ENCODE data around the gene ANGPT4.
"Not testable (repeated sequence)": the region's sequence is repeated elsewhere in the genome, so short reads cannot be mapped to it uniquely, and the experiment has no call there.

ANGPT4 gene

DNA sequence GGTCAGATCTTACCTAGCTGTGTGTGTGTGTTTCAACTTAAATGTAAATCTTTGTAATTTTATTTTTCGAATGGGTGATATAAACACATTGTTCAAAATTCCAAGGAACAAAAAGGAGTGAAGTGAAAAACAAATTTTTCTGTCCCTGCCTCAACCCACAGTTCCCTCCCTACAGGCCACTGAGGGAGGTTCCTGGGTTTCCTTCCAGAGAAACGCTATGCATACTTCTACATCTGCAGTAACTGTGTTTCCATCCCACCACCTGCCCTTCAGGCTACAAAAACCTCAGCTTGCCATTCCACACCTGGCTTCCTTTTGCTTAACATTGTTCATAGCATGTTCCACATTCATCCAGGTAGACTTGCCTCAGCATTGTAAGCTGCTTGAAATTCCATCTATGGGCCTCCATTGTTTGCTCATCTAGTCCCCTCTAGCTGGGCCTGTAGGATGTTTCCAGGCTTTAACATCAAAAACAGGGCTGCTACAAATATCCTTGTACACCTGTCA is 12.0 kb downstream of the ANGPT4 start:
- DNase-seq: no peak

DNA sequence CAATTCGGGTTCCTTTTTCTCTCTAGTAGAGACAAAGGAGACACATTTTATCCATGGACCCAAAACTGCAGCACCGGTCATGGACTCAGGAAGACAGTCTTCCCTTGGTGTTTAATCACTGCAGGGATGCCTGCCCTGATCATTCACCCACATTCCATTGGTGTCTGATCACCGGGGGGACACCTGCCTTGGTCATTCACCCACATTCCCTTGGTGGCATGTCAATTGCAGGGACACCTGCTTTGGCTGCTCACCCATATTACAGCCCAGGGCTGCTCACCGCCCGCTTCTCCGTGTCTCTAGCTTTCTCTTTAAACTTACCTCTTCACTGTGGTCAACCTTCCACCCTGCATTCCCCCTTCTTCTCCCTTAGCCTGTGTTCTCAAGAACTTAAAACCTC is 18.7 kb downstream of the ANGPT4 start:
- DNase-seq: not testable (repeated sequence)

DNA sequence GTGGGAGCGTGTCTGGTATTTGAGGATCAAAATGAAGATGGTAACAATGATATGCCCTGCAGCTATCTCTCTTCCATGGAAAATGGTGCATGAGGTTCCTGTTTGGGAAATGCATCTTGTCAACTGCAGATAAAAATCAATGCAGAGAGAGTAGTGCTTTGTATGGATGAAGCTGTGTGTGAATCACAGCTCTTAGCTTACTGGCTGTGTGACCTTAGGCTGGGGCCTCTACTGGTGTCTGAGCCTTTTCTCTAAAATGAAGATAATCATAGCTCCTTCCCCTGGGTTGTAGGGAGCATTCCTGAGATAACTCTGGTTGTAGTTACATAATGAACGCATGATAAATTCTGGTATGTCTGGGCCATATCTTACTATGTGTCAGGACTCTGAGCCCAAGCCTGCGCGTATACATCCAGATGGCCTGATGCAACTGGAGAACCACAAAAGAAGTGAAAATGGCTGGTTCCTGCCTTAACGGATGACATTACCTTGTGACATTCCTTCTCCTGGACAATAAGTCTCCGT is 19.6 kb downstream of the ANGPT4 start:
- DNase-seq: no peak

GRCh38 chr20:892371-892770 is 23.8 kb downstream of the ANGPT4 start:
- DNase-seq: not testable (repeated sequence)

GRCh38 chr20:891706-892080 is 24.4 kb downstream of the ANGPT4 start:
- DNase-seq: no peak

- DNase-seq: no peak
Measured at GRCh38 chr20:891058-891705, 25.0 kb downstream of the ANGPT4 start.

DNA sequence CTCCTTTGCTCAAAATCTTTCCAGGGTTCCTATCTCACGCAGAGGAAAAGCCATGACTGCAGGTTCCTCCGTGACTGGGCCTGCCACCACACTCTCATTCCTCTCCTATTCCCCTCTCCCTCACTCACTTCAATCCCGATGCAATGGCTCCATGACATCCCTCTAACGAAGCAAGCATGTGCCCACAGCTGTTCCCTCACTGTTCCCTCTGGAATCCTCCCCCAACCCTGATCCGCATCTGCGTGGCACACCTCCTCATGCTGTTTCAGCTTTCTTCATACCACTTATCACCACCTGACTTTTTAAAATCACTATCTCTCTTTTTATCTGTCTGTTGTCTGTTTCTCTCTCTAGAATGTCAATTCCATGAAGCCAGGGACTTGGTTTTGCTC is 25.5 kb downstream of the ANGPT4 start:
- no peak for DNase-seq

- no peak for DNase-seq
Measured at GRCh38 chr20:889932-890463, 26.1 kb downstream of the ANGPT4 start.

DNA sequence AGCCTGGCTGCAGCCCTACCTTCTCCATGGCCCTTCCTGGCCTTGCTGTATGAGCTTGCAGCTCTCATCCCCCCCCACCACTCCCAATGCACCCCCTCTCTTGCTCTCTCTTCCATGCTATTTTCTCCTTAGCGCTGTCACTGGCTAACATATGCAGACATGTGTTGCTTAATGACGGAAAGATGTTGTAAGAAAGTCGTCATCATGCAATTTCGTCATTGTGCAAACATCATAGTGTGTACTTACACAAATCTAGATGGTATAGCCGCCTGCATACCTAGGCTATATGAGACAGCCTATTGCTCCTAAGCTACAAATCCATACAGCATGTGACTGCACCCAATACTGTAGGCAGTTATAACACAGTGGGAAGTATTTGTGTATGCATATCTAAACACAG is 27.0 kb downstream of the ANGPT4 start:
- DNase-seq: no peak

- no peak for DNase-seq
Measured at GRCh38 chr20:888057-888456, 28.1 kb downstream of the ANGPT4 start.

DNA sequence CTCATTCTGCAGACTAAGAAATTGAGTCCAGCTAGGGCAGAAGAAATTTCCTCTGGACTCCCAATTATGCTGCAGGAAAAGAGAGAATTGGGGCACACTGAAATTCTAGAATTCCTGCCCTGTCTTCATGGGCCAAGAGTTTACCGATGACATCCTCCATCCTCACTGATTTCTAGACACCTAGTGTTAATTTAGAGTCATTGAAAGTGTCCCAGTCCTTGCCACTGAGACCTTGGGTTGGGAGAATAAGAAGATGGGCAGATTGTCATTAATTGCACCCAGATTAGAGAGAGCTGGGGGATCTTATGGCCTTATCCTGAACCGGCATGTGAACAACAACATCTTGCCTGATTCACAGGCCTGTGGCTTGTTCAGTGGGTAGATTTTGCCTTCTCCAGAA is 29.0 kb downstream of the ANGPT4 start:
- no peak for DNase-seq

DNA sequence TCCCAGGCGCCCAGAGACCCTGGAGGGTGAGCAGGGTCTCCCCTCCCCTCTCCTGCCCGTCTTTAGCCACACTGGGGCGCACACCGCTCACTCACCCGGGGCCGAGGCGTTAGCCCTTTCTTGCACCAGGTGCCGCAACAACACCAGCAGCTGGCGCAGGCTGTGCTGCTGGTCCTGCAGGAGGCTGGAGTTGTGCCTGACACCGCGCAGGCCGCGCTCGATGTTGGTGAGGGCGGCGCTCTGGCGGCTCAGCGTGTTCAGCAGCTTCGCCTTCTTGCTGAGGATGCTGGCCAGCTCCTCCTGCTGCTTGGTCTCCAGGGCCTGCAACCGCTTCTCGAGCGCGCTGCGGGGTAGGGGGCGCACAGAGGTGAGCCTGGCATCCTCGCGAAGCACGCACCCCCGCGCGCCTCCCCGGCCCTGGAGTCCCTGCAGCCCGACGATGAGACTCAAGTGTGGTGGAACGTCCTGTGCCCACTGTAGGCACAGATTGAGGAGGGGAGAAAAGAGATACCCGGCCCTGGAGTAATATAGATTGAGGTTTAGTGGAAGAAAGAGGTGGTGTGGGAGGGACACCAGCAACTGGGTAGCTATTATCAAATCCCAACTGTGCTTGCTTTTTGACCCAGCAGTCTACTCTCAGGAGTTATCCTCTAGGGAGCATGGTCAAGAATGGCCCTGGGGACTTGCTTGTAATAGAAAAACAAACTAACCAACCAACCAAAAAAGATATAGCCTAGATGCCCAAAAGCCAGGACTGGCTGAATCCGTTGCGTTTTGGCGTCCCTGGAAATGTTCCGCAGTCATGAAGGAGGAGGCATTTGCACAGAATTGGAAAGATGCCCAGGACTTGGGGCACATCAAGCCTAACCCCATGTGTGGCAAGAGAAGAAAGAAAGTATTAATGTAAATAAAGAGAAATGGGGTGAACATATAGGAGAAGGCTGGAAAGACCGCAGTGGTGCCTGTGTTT is 30.9 kb downstream of the ANGPT4 start:
- DNase-seq: no peak

GRCh38 chr20:881783-882144 is 34.4 kb downstream of the ANGPT4 start:
- DNase-seq: no peak

DNA sequence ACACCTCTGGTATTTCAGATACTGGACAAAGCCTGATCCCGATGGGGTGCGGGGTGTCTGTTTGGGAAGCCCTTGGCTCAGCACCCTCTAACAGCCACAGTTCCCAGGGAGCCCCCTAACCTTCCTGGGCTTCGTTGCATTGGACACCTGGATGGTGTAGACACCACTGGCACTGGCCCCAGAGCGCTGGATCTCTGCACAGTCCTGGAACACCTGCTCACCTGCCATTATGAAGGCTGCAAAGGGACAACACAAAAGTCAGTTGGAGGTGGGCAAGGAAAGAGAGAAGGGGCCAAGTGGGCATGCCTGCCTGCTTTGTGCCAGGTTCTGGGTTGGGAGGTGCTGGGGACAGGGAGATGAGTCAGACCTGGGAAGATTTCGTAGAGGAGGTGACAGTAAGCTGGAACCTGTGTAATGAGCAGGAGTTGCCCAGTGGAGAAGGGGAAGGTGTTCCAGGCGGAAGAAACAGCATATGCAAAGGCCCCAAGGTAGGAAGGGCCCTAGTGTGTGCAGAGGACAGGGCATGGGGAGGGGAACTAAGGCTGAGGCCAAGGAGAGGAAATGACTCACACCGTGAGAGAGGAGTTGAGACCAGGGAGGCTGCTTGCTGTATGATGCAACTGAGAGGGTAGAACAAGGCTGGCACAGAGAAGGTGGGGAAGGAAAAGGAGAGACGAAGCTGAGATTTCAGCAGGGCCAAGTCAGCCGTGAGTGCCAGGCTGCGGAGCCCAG is 34.9 kb downstream of the ANGPT4 start:
- no peak for DNase-seq

DNA sequence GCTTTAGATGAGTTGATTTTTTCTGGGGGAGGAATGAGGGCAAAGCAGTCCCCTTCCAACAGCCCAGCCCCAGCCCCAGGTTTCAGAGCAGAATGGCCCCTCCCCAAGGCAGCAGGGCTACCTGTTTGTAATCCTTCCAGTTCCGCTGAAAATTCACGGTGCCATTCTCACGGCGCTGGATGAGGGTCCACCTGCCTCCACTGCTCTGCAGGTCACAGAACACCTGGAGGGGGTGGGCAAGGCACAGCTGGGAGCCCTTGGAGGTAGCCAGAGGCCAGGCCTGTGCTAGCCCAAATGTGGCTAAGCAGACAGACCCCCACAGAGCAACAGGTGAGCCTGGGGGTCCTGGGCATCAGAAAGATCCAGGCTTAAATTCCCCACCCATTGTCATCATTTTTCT is 36.5 kb downstream of the ANGPT4 start:
- no peak for DNase-seq

GRCh38 chr20:878511-879307 is 37.4 kb downstream of the ANGPT4 start:
- no peak for DNase-seq

GRCh38 chr20:877814-878213 is 38.3 kb downstream of the ANGPT4 start:
- no peak for DNase-seq

DNA sequence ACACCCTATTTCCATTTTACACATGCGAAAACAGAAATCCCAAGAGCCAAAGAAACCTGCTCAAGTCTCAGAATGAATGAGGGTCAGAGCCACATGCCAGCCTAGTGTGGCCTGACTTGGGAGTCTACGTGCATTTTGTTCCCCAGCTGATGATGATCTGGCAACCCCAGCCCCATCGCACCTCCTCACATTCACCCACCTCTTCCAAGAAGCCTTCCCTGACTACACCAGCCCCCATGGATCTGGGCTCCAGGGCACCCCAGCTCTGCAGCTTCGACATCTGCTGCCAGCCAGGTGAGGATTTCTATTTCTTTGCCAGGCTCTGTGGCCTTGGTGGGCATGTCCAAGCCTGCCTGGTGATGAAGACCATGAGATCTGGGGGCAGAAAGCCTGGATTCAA is 41.0 kb downstream of the ANGPT4 start:
- no peak for DNase-seq

GRCh38 chr20:873875-874607 is 42.1 kb downstream of the ANGPT4 start:
- DNase-seq: no peak

DNA sequence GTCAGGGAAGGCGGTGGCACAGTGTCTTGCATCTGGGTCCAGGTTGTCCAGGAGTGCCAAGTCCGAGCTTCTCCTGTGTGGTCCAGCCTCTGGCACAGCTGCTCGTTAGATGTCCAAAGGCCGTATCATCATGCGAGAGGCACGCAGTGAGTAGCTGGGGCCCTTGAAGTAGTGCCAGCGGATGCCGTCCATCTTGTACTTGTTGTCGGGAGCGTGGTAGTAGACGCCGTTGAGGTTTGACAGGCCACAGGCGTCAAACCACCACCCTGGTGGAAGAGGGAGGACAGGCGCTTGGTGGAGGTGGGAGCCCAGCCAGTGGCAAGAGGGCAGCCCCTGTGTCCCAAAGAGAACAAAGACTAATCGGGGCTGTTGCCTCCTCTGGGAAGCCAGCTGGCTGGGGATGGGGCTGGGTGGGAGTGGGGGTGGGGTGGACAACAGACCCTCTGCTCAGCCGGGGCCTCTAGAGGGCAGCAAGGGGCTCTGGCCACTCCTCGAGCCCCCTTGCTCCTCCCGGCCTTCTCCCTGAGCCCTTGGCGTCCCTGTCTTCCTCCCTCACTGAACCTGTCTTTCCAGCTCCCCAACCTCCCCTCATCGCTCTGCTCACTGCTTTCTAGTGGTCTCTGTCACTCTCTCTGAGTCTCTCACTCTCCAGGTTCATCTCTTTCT is 43.1 kb downstream of the ANGPT4 start:
- no peak for DNase-seq

- no peak for DNase-seq
Measured at GRCh38 chr20:871948-872347, 44.2 kb downstream of the ANGPT4 start.

Data from activated naive CD4-positive, alpha-beta T cell (primary cell).